ENCODE results near the gene MMP25.
"Not testable (repeated sequence)": the region's sequence is repeated elsewhere in the genome, so short reads cannot be mapped to it uniquely, and the experiment has no call there.

MMP25 gene

DNA sequence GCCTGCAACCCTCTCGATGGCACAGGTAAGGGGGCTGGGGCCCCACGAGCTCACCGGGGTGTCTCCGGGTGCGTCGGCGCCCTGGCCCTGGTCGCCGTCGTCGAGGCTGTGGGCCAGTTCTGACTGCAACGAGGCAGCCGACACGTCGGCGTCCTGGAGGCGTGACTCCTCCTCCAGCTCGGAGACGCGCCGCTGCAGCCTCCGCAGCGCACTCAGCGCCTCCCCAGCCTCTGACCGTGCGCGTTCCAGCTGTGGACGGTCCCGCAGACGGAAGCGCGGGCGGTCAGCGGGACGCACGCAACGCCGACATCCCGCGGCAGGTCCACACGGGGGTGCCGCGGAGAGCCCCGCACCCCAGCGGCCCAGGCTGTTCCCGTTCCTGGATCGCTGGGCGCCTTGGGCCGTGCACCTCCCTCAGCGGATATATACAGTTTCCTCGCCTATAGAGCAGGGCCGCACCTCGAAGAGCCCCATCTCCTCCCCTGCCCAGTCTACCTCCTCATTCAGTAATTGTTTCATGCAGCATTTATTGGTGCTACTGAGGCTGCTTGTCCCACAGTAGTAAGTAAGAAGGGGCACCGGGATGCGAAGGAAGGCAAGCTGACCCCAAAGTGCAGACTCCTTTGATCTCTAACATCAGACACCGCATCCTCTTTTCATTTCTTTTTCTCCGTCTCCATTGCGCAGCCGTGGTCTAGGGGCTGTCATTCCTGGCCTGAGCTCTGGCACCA is 16.7 kb upstream of the MMP25 start:
- DNase-seq (ENCODE audit: insufficient read length, low spot score) (no peak), FAIRE-seq (no peak)

- DNase-seq (ENCODE audit: insufficient read length, low spot score) (no peak), FAIRE-seq (no peak)
Observed at GRCh38 chr16:3030222-3031212, 15.8 kb upstream of the MMP25 start.

GRCh38 chr16:3032624-3033023 is 13.7 kb upstream of the MMP25 start:
- FAIRE-seq = no peak
- no peak for DNase-seq (ENCODE audit: insufficient read length, low spot score)

GRCh38 chr16:3035289-3035971 is 10.9 kb upstream of the MMP25 start:
- no peak for FAIRE-seq
- no peak for DNase-seq (ENCODE audit: insufficient read length, low spot score)

DNA sequence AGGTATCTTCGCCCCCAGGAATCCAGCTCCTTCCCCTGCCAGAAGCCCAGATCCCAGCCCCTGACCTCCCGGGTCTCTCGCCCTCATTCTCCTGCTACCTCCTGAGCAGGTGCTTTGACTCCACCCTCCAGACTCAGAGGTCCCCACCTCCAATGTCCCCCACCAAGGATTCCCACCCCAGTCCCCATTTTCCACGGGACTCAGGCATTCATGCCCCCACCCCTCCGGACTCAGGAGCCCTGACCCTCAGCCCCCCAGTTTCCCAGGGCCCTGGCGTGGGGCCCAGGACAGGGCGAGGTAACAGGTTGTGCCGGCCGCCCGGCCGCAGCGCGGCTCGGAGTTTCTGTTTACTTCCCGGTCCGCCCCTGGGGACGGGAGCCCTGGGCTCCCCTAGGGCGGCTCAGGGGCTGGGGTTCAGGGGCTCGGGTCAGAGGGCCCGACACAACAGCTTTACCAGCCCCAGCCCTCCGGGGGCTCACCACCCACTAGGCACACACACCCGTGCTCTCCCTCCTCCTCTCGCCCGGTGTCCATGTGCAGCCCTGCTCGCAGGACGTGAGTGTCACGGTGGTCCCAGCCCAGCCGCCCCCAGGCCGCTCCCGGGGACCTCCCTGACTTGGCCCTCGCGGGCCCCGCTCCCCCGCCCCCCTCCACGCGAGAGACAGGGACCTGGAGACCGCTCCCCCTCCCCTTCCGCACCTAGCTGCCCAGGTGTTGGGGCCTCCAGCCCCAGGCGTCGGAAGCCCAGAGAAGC is 10.2 kb upstream of the MMP25 start:
- no peak for DNase-seq (ENCODE audit: insufficient read length, low spot score)
- FAIRE-seq = no peak

GRCh38 chr16:3036726-3037315 is 9.5 kb upstream of the MMP25 start, which contains the start of gene BICDL2:
TSS of gene BICDL2 (minus strand) at chr16:3036944. CDS start at chr16:3035496, 1,448 bp downstream.
- DNase-seq (ENCODE audit: insufficient read length, low spot score) (no peak), FAIRE-seq (no peak)

DNA sequence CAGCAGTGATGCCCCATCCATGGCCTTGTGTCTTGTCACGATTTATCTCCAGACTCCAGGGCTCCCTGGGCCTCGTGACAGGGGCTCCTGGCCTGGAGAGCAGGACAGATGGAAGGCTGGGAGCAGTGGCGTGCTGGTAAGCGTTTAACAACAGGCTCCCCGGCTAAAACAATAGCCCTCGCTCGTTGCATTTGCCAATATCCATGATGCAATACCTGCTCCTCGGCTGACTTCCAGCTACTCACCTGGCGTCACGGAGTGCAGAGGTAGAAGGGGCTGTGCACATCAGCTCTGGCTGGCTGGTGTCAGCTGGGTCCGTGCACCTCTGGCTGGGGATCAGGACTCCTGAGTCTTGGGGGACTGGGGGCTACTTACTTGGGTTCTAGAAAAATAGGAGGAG is 8.1 kb upstream of the MMP25 start:
- no peak for FAIRE-seq
- no peak for DNase-seq (ENCODE audit: insufficient read length, low spot score)

GRCh38 chr16:3038896-3039295 is 7.5 kb upstream of the MMP25 start:
- DNase-seq (ENCODE audit: insufficient read length, low spot score) (no peak), FAIRE-seq (no peak)

GRCh38 chr16:3042376-3042775 is 4.0 kb upstream of the MMP25 start:
- DNase-seq (ENCODE audit: insufficient read length, low spot score) (no peak), FAIRE-seq (no peak)

GRCh38 chr16:3044708-3045107 is 1.7 kb upstream of the MMP25 start:
- FAIRE-seq (no peak), DNase-seq (ENCODE audit: insufficient read length, low spot score) (no peak)

DNA sequence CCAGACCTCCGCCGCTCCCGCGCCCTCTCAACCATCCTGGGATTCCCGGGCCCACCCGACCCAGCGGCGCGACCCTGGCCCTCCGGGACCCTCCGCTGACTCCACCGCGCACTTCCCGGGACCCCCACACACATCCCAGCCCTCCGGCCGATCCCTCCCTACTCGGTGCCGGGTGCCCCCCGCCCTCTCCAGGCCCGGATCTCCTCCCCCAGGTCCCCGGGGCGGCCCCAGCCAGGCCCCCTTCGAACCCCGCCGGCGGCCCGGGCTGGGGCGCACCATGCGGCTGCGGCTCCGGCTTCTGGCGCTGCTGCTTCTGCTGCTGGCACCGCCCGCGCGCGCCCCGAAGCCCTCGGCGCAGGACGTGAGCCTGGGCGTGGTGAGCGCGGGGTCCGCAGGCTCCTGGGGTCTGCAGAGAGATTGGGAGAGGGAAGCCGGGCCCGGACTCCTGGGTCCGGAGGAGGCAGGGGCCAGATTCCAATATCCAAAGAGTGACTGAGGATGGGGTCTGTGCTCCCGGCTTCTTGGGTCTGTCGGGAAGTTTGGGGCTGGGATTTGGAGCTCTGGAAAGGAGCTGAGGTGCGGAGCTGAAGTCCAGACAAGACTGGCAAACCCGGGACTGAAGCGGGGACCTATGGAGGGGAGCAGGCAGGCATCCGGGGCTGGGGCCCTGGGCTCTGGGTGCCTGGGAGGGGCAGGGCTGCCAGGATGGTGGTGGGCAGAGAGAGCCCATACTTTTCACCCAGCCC is 453 bp downstream of the MMP25 start:
- no peak for DNase-seq (ENCODE audit: insufficient read length, low spot score)
- no peak for FAIRE-seq

DNA sequence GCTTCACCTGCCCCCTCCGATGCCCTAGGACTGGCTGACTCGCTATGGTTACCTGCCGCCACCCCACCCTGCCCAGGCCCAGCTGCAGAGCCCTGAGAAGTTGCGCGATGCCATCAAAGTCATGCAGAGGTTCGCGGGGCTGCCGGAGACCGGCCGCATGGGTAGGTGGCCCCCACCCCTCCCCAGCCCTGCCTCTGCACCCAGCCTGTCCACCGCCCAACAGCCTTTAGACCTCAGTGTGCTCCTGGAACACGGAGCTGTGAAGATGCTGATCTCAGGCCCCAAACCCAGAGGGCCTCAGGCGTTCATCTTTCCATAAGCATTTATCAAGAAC is 993 bp downstream of the MMP25 start:
- DNase-seq (ENCODE audit: insufficient read length, low spot score) = no peak
- no peak for FAIRE-seq

- DNase-seq (ENCODE audit: insufficient read length, low spot score) (no peak), FAIRE-seq (no peak)
Observed at GRCh38 chr16:3049921-3050481, 3.6 kb downstream of the MMP25 start.

DNA sequence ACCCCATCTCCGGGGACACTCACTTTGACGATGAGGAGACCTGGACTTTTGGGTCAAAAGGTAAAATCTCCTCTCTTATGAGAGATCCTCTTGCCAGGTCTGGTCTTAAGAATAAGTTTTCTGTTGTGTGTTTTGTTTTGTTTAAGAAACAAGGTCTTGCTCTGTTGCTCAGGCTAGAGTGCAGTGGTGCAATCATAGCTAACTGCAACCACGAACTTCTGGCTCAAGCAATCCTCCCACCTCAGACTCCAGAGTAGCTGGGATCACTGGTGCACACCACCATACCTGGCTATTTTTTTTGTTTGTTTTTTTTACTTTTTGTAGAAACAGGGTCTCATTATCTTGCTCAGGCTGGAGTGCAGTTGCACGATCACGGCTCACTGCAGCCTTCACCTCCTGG is 4.1 kb downstream of the MMP25 start:
- no peak for FAIRE-seq
- DNase-seq (ENCODE audit: insufficient read length, low spot score) = no peak

DNA sequence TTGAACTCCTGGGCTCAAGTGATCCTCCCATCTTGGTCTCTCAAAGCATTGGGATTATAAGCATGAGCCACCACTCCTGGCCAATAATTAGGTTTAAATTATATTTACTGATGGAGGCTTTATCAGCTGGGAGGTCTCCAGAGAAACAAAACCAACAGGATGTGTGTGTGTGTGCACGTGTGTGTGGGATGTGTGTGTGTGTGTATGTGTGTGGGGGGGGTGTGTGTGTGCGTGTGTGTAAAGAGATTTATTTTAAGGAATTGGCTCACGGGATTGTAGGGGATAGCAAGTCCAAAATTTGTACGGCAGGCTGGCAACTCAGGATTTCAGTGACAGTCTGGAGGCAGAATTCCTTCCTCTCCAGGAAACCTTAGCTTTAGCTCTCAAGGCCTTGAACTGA is 4.6 kb downstream of the MMP25 start:
- DNase-seq (ENCODE audit: insufficient read length, low spot score) = no peak
- FAIRE-seq = peak; percentile 58

DNA sequence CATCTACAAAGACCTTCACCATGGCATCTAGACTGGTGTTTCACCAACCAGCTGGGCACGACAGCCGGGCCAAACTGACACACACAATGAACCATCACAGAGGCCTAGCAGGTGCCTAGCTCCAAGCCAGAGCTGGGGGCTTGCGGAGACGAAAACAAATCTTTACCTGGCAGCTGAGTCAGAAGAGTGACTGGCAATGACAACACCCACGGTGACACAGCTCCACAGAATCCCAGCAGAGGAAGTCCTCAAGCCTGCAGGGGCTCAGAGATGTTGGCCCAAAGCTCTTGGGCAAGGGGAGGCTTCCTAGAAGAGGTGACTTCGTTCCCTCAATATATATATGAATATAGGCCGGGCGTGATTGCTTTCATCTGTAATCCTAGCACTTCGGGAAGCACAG is 5.1 kb downstream of the MMP25 start:
- no peak for FAIRE-seq
- no peak for DNase-seq (ENCODE audit: insufficient read length, low spot score)

DNA sequence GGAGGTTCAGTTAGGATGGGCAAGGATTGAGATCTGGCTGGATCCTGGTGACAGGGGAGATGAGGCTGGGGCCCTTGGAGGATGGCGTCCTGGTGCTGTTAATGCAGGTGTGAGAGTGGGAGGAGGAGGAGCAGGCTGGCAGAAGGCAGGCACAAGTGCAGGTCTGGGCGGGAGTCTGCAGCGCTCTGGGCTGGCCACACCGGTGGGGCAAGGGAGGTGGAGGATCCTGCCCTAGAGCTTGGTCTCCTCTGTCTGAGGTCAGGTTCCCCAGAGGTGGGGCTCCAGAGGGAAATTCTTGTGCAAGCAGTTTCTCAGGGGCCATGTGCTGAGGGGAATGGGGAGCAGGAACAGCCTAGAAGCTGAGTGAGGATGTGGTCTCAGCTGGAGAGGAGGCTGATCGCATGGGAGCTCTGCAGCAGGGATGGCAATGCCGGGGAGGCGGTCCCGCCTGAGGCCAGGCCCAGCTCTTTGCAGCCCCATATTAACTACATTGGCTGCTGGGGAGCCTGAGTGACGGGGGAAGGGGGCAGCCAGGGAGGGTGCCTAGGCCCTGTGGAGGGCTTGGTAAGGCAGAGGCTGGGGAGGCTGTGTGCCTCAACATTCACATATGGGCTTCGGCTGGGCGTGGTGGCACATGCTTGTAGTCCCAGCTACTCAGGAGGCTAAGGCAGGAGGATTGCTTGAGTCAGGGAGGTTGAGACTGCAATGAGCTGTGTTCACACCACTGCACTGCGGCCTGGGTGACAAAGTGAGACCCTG is 6.4 kb downstream of the MMP25 start:
- FAIRE-seq = peak; percentile 4
- DNase-seq (ENCODE audit: insufficient read length, low spot score) = not testable (repeated sequence)

- peak; percentile 88 for FAIRE-seq
- DNase-seq (ENCODE audit: insufficient read length, low spot score) = not testable (repeated sequence)
Observed at GRCh38 chr16:3053330-3053710, 7.0 kb downstream of the MMP25 start.
